IMR-90 (cell line): ENCODE results near the gene METRNL. TPM values are rescaled to one million over a fixed set of nuclear protein-coding genes. Genes with fewer than 3 reads are reported as not detected.

Source experiments
- ATAC-seq: fragments of 200-7000 bp; cut with Tn5 transposase; 2 replicates; pipeline ENCODE4 v1.9.1; 2020; ENCODE audit warnings: low read depth, mild to moderate bottlenecking, moderate library complexity
- BruUV-seq: library from RNA; stranded (reverse); fragments of 400-500 nt; replicated peaks from 2 replicates; lab custom pipeline; 2021; lab: Mats Ljungman, UMichigan
- CTCF ChIA-PET: fragments of 300-600 bp; formaldehyde crosslinking; extraction: SDS; loops from one replicate; lab custom pipeline; 2021; ENCODE audit warnings: antibody characterized with exemption; lab: Yijun Ruan, JAX
- POLR2A ChIA-PET: fragments of 300-600 bp; sonication (Branson Sonifier 250); formaldehyde crosslinking; loops from one replicate; lab custom pipeline; 2022; ENCODE audit warnings: antibody characterized with exemption; ENCODE audit not compliant: unreplicated experiment; lab: Charles Lee
- DNase-seq: peaks from one replicate; pipeline ENCODE4 v3.0.0; 2013
- H2AFZ ChIP-seq: replicated peaks from 2 replicates; pipeline ENCODE3; 2013; ENCODE audit warnings: low read length, mild to moderate bottlenecking; ENCODE audit not compliant: poor library complexity
- H2AK5ac ChIP-seq: 2 replicates; pipeline ENCODE4 v1.6.1; 2013; ENCODE audit warnings: low read depth, low read length, inconsistent platforms
- H2AK9ac ChIP-seq: replicated peaks from 2 replicates; pipeline ENCODE3; 2013; ENCODE audit warnings: mild to moderate bottlenecking, low read depth, low read length, moderate library complexity; ENCODE audit not compliant: poor library complexity
- H2BK120ac ChIP-seq: 2 replicates; pipeline ENCODE4 v1.6.1; 2013; ENCODE audit warnings: low read depth, low read length, inconsistent platforms
- H2BK15ac ChIP-seq: 3 replicates; pipeline ENCODE4 v1.6.1; 2013; ENCODE audit warnings: low read depth, low read length, inconsistent platforms
- H2BK20ac ChIP-seq: 2 replicates; pipeline ENCODE4 v1.6.1; 2013; ENCODE audit warnings: low read depth, mild to moderate bottlenecking, inconsistent platforms, low read length, moderate library complexity
- H2BK5ac ChIP-seq: 2 replicates; pipeline ENCODE4 v1.6.1; 2013; ENCODE audit warnings: mild to moderate bottlenecking, low read depth, low read length, inconsistent platforms; ENCODE audit not compliant: poor library complexity, severe bottlenecking
- H3K14ac ChIP-seq: replicated peaks from 2 replicates; pipeline ENCODE4 v1.6.1; 2013; ENCODE audit warnings: low read depth, low read length, inconsistent platforms
- H3K18ac ChIP-seq: 2 replicates; pipeline ENCODE4 v1.6.1; 2013; ENCODE audit warnings: low read depth, low read length, control low read depth
- H3K23ac ChIP-seq: 2 replicates; pipeline ENCODE4 v1.6.1; 2013; ENCODE audit warnings: low read depth, low read length, inconsistent platforms
- H3K27ac ChIP-seq: 2 replicates; pipeline ENCODE4 v1.5.1; 2013; ENCODE audit warnings: mild to moderate bottlenecking, control low read depth, low read length; ENCODE audit not compliant: insufficient read depth
- H3K27me3 ChIP-seq: 2 replicates; pipeline ENCODE4 v1.6.1; 2013; ENCODE audit warnings: low read length; ENCODE audit not compliant: control insufficient read depth, insufficient read depth
- H3K36me3 ChIP-seq: 2 replicates; pipeline ENCODE4 v1.6.1; 2013; ENCODE audit warnings: low read length, mixed read lengths; ENCODE audit not compliant: control insufficient read depth, insufficient read depth
- H3K4ac ChIP-seq: 2 replicates; pipeline ENCODE4 v1.6.1; 2013; ENCODE audit warnings: low read depth, low read length, inconsistent platforms
- H3K4me1 ChIP-seq: 2 replicates; pipeline ENCODE4 v1.6.1; 2013; ENCODE audit warnings: low read length, mixed read lengths; ENCODE audit not compliant: control insufficient read depth, insufficient read depth
- H3K4me2 ChIP-seq: 2 replicates; pipeline ENCODE4 v1.6.1; 2013; ENCODE audit warnings: low read depth, mild to moderate bottlenecking, control low read depth, low read length, moderate library complexity
- H3K4me3 ChIP-seq: 2 replicates; pipeline ENCODE4 v1.5.1; 2013; ENCODE audit warnings: low read depth, mild to moderate bottlenecking, control low read depth, low read length, moderate library complexity; ENCODE audit not compliant: insufficient read depth
- H3K56ac ChIP-seq: 2 replicates; pipeline ENCODE4 v1.6.1; 2013; ENCODE audit warnings: low read length, inconsistent platforms; ENCODE audit not compliant: insufficient read depth; ENCODE audit errors: extremely low read depth
- H3K79me1 ChIP-seq, 2 experiments: 2 replicates each; pipeline ENCODE4 v1.6.1; 2013; ENCODE audit warnings: low read length in 2 of 2, inconsistent platforms in 1 of 2, low read depth in 1 of 2
- H3K9ac ChIP-seq: 2 replicates; pipeline ENCODE4 v1.6.1; 2013; ENCODE audit warnings: low read depth, low read length, control low read depth
- H3K9me1 ChIP-seq: 2 replicates; pipeline ENCODE4 v1.6.1; 2013; ENCODE audit warnings: low read length, inconsistent platforms; ENCODE audit not compliant: insufficient read depth
- H3K9me3 ChIP-seq: 2 replicates; pipeline ENCODE4 v1.6.1; 2013; ENCODE audit warnings: low read length; ENCODE audit not compliant: control insufficient read depth, insufficient read depth
- H4K20me1 ChIP-seq: 2 replicates; pipeline ENCODE4 v1.6.1; 2013; ENCODE audit warnings: low read length, inconsistent platforms; ENCODE audit not compliant: insufficient read depth
- H4K5ac ChIP-seq: 2 replicates; pipeline ENCODE4 v1.6.1; 2013; ENCODE audit warnings: mild to moderate bottlenecking, low read depth, low read length, control low read depth
- H4K8ac ChIP-seq, 2 experiments: 2 replicates each; pipeline ENCODE4 v1.6.1; 2013; ENCODE audit warnings: low read depth in 2 of 2, low read length in 2 of 2, control low read depth in 1 of 2, inconsistent platforms in 1 of 2
- H4K91ac ChIP-seq: 2 replicates; pipeline ENCODE4 v1.6.1; 2013; ENCODE audit warnings: low read depth, low read length, inconsistent platforms; ENCODE audit not compliant: insufficient read depth
- BHLHE40 ChIP-seq: fragments of 150-350 bp; IDR thresholded peaks from 2 replicates; pipeline ENCODE4 v1.6.1; 2016; ENCODE audit warnings: mild to moderate bottlenecking, low read depth, low read length
- CEBPB ChIP-seq: IDR thresholded peaks from 2 replicates; pipeline ENCODE4 v1.6.1; 2012; ENCODE audit warnings: low read depth, low read length, improper control_type of control experiment
- CHD1 ChIP-seq: IDR thresholded peaks from 2 replicates; pipeline ENCODE4 v1.6.1; 2012; ENCODE audit warnings: low read depth, low read length, improper control_type of control experiment
- ELK1 ChIP-seq: fragments of 150-350 bp; IDR thresholded peaks from 2 replicates; pipeline ENCODE4 v1.6.1; 2016; ENCODE audit warnings: low read depth, mild to moderate bottlenecking, low read length, moderate library complexity, borderline replicate concordance
- FOS ChIP-seq: fragments of 150-350 bp; IDR thresholded peaks from 2 replicates; pipeline ENCODE4 v1.6.1; 2016; ENCODE audit warnings: low read depth, low read length
- MAFK ChIP-seq: IDR thresholded peaks from 2 replicates; pipeline ENCODE4 v1.6.1; 2012; ENCODE audit warnings: low read depth, low read length, improper control_type of control experiment
- MAZ ChIP-seq: IDR thresholded peaks from 2 replicates; pipeline ENCODE4 v1.6.1; 2012; ENCODE audit warnings: low read depth, mild to moderate bottlenecking, low read length, improper control_type of control experiment, moderate library complexity, borderline replicate concordance
- NFE2L2 ChIP-seq: fragments of 150-350 bp; IDR thresholded peaks from 2 replicates; pipeline ENCODE4 v1.6.1; 2016; ENCODE audit warnings: low read depth, mild to moderate bottlenecking, low read length
- POLR2A ChIP-seq: IDR thresholded peaks from 2 replicates; pipeline ENCODE4 v1.6.1; 2012; ENCODE audit warnings: mild to moderate bottlenecking, low read depth, low read length
- RCOR1 ChIP-seq: IDR thresholded peaks from 2 replicates; pipeline ENCODE4 v1.6.1; 2012; ENCODE audit warnings: mild to moderate bottlenecking, low read length, improper control_type of control experiment; ENCODE audit not compliant: insufficient replicate concordance
- RFX5 ChIP-seq: IDR thresholded peaks from 2 replicates; pipeline ENCODE4 v1.8.0; 2012; ENCODE audit warnings: low read depth, mild to moderate bottlenecking, low read length, moderate library complexity
- USF2 ChIP-seq: fragments of 150-350 bp; IDR thresholded peaks from 2 replicates; pipeline ENCODE4 v1.6.1; 2017; ENCODE audit warnings: mild to moderate bottlenecking, antibody characterized with exemption, low read length, low read depth
- WGBS, 2 experiments: methylation state at CpG; one replicate each; pipeline versions ENCODE4 v1.1.5 to v1.1.7; 2013; ENCODE audit warnings: missing lambda C conversion rate in 2 of 2; ENCODE audit not compliant: insufficient read length in 1 of 2; ENCODE audit errors: extremely low coverage in 2 of 2; 5-methylcytosine and 5-hydroxymethylcytosine counted together
- dilution Hi-C: fragments of 300-500 bp; cut with HindIII; formaldehyde crosslinking; loops from one replicate; pipeline ENCODE4 v1.14.3; 2018; ENCODE audit warnings: low sequenced_read_pairs; ENCODE audit not compliant: unreplicated experiment
- in situ Hi-C: fragments of 300-500 bp; cut with MboI; formaldehyde crosslinking; loops from 3 replicates; pipeline ENCODE4 v1.14.3; 2019; ENCODE audit warnings: low sequenced_read_pairs, inconsistent platforms, mixed read lengths
- intact Hi-C: fragments of 100-400 bp; cut with micrococcal nuclease; formaldehyde crosslinking; loops from 2 replicates; pipeline ENCODE4 v1.10.0; 2022
- polyA plus RNA-seq, 3 experiments: library from polyadenylated mRNA; depleted of rRNA; stranded (reverse); fragments of >200 nt; gene quantifications; 2 replicates each; pipeline ENCODE4 v1.2.3, GENCODE V29; 2012; ENCODE audit warnings: low replicate concordance in 1 of 3
- total RNA-seq: library from RNA; depleted of rRNA; stranded (reverse); fragments of >200 nt; gene quantifications from 2 replicates; pipeline ENCODE4 v1.2.3, GENCODE V29; 2012

METRNL gene
- total and polyA plus RNA-seq, 2 of the 4 experiments (the other 2 are of a cell fraction) = 17.9 to 48.2 TPM

DNA sequence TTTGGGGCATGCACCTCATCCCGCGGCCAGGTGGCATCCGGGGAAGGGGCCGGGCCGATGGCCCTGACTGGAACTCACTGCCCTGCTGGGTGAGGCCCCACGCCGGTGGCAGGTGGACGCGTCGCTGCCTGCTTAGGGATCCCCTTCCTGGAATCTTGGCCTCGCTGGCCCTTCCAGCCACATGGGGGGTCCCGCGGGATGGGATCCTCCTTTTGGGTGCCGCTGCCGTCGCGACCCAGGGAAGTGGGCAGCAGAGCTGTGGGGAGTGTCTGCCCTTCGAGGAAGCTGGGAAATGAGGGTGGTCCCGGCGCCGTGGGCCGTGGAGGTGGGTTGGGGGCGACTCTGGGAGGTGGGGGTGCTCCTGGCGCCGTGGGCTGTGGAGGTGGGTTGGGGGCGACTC, 12.8 kb downstream of the METRNL start:
- H3K27ac ChIP-seq = no peak overlapping the region
- H3K4me1 ChIP-seq = peaks cover 4% of the 10 kb centered on the region; the same call in 1 of the 2 replicates
- H3K14ac ChIP-seq = no peak overlapping the region
- TF ChIP-seq RCOR1 = no peak
- no peak for TF ChIP-seq CEBPB
- TF ChIP-seq MAZ = no peak
- TF ChIP-seq CHD1 = no peak
- no peak for TF ChIP-seq USF2
- no peak for TF ChIP-seq POLR2A
- TF ChIP-seq RFX5 = no peak
- no peak for TF ChIP-seq ELK1
- no peak for TF ChIP-seq BHLHE40
- TF ChIP-seq NFE2L2 = no peak
- no peak for TF ChIP-seq FOS
- no peak for TF ChIP-seq MAFK
- no peak overlapping the region for H4K8ac ChIP-seq
- H2AK9ac ChIP-seq = no peak overlapping the region
- BruUV-seq = no TSS peak
- H3K4ac ChIP-seq = no peak overlapping the region
- no peak overlapping the region for H3K4me3 ChIP-seq
- H2AK5ac ChIP-seq = no peak overlapping the region
- H2BK20ac ChIP-seq = no peak overlapping the region
- no peak overlapping the region for H3K4me2 ChIP-seq
- H3K23ac ChIP-seq = no peak overlapping the region
- in situ Hi-C loops (no loop called here), dilution Hi-C loops (no loop called here), intact Hi-C loops (no loop called here)
- no peak overlapping the region for H3K56ac ChIP-seq
- WGBS, 2 experiments = 96% methylated on average over 11 of the region's 26 CpGs; no CpG with 5 or more reads in 1 of the 2 experiments
- CTCF ChIA-PET = no interaction called here
- no peak overlapping the region for H3K18ac ChIP-seq
- H2AFZ ChIP-seq = no peak overlapping the region
- H4K91ac ChIP-seq = no peak overlapping the region
- no peaks in the 10 kb centered on the region for H3K27me3 ChIP-seq
- peaks cover 3% of the 10 kb centered on the region for H3K9me1 ChIP-seq
- POLR2A ChIA-PET = no interaction called here
- no peak overlapping the region for H2BK15ac ChIP-seq
- H4K20me1 ChIP-seq = peaks cover 95% of the 10 kb centered on the region
- H3K36me3 ChIP-seq = peaks cover 71% of the 10 kb centered on the region
- no peaks in the 10 kb centered on the region for H3K9me3 ChIP-seq
- ATAC-seq (no peak), DNase-seq (no peak)
- no peak overlapping the region for H4K5ac ChIP-seq
- H3K9ac ChIP-seq = no peak overlapping the region
- no peak overlapping the region for H2BK5ac ChIP-seq
- H3K79me1 ChIP-seq = peaks cover 16 to 79% of the 10 kb centered on the region in 2 experiments
- H2BK120ac ChIP-seq = no peak overlapping the region
